ENCODE results near the gene PREP.
"Not testable (repeated sequence)": the region's sequence is repeated elsewhere in the genome, so short reads cannot be mapped to it uniquely, and the experiment has no call there.

PREP gene

DNA sequence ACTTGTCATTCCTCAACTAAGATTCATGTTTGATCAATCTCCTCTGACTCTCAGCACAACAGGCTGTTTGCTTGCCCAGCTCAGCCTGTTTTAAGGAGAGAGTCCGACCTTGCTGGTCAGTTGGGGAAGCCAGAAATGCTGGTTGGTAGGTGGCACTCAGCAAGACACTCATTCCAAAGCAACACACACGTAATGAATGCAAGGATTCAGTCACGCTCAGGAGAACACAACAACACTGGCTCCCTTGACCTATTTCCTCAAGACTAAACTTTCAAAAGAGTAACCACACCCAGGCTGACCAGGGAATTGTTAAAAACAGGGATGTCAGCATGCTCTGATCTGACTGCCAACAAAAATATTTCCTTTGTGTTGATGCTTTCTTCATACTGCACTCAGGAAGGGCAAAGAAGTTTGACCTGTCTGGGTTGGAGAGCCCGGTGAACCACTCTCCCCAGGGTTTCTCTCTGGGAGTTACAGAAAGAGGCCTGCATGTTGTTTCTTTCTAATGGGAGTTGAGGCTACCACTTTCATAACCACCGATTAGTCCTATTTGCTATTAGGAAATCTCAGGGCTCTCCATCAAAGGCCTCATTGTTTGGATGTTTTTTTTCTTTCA, 25.6 kb upstream of the PREP start:
- Histone ChIP-seq H2AFZ (ENCODE audit: low read length) (0 out of 2 replicates have a peak overlapping the region, but pooled peaks have one; percentile 14), H3F3A (ENCODE audit: low read depth) (no peaks in the 10 kb centered on the region), H3K9me2 (replicated peaks; ENCODE audit: low read depth, low read length) (no peaks in the 10 kb centered on the region), H3K4me3 (ENCODE audit: low read length, poor library complexity, severe bottlenecking) (no peak overlapping the region), H3K36me3 (ENCODE audit: insufficient read depth, low read length) (no peaks in the 10 kb centered on the region), H3K4me2 (ENCODE audit: low read depth, low read length, poor library complexity, severe bottlenecking) (no peak overlapping the region), H3K4me1 (ENCODE audit: insufficient read depth, low read length, poor library complexity, severe bottlenecking) (peaks cover 7% of the 10 kb centered on the region), H3K79me2 (ENCODE audit: insufficient read depth, low read length) (no peaks in the 10 kb centered on the region), H3K9me3 (ENCODE audit: insufficient read depth, low read depth, low read length) (no peaks in the 10 kb centered on the region), H3K27me3 (ENCODE audit: insufficient read depth, low read length, poor library complexity, severe bottlenecking) (no peaks in the 10 kb centered on the region), H4K20me1 (ENCODE audit: insufficient read depth, low read length, poor library complexity, severe bottlenecking) (no peaks in the 10 kb centered on the region), H3K9ac (ENCODE audit: low read depth, low read length, poor library complexity, severe bottlenecking) (no peak overlapping the region)
- TF ChIP-seq, protein P1, sequence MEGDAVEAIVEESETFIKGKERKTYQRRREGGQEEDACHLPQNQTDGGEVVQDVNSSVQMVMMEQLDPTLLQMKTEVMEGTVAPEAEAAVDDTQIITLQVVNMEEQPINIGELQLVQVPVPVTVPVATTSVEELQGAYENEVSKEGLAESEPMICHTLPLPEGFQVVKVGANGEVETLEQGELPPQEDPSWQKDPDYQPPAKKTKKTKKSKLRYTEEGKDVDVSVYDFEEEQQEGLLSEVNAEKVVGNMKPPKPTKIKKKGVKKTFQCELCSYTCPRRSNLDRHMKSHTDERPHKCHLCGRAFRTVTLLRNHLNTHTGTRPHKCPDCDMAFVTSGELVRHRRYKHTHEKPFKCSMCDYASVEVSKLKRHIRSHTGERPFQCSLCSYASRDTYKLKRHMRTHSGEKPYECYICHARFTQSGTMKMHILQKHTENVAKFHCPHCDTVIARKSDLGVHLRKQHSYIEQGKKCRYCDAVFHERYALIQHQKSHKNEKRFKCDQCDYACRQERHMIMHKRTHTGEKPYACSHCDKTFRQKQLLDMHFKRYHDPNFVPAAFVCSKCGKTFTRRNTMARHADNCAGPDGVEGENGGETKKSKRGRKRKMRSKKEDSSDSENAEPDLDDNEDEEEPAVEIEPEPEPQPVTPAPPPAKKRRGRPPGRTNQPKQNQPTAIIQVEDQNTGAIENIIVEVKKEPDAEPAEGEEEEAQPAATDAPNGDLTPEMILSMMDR (conservative IDR thresholded peaks at IDR 0.05; ENCODE audit: low read length), result no peak
- TF ChIP-seq EZH2phosphoT487 (IDR thresholded peaks at IDR 0.05; ENCODE audit: borderline replicate concordance), result no peak

DNA sequence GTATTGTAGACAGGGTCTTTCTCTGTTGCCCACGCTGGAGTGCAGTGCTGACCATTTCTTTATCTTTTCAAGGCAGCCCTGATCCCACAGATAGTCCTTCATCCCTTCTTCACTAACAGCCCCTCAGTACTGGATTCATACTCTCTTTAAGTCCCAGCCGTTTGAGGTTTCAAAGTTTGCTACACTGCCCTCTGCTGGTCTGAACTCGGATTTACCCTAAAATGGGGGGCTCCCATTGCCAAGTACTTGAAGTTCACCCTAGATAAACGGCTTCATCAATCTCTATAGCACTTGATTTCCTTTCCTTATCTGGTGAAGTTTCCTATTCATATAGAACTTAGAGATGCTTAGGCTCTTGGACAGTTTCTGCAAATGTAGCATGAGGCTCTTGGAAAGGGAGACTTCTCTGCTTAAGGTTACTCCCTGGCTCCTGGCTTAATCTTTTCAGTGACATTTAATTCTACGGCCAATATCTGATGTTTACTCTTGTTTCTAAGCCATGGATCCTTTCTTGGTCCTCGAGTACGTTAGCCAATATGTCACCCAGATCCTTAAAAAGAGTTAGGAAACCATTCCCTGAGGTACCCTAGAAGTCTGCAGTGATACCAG, 21.4 kb upstream of the PREP start:
- Histone ChIP-seq H3K4me3 (ENCODE audit: low read length, poor library complexity, severe bottlenecking) (no peak overlapping the region), H3F3A (ENCODE audit: low read depth) (no peaks in the 10 kb centered on the region), H3K9me2 (replicated peaks; ENCODE audit: low read depth, low read length) (no peaks in the 10 kb centered on the region), H3K27me3 (ENCODE audit: insufficient read depth, low read length, poor library complexity, severe bottlenecking) (no peaks in the 10 kb centered on the region), H3K9me3 (ENCODE audit: insufficient read depth, low read depth, low read length) (no peaks in the 10 kb centered on the region), H2AFZ (ENCODE audit: low read length) (peak overlapping the region; percentile 67), H3K9ac (ENCODE audit: low read depth, low read length, poor library complexity, severe bottlenecking) (peak overlapping the region; percentile 9), H3K4me2 (ENCODE audit: low read depth, low read length, poor library complexity, severe bottlenecking) (no peak overlapping the region), H3K4me1 (ENCODE audit: insufficient read depth, low read length, poor library complexity, severe bottlenecking) (peaks cover 14% of the 10 kb centered on the region), H3K79me2 (ENCODE audit: insufficient read depth, low read length) (no peaks in the 10 kb centered on the region), H4K20me1 (ENCODE audit: insufficient read depth, low read length, poor library complexity, severe bottlenecking) (no peaks in the 10 kb centered on the region), H3K36me3 (ENCODE audit: insufficient read depth, low read length) (no peaks in the 10 kb centered on the region)
- TF ChIP-seq EZH2phosphoT487 (IDR thresholded peaks at IDR 0.05; ENCODE audit: borderline replicate concordance), result no peak
- TF ChIP-seq, protein P1 (conservative IDR thresholded peaks at IDR 0.05; ENCODE audit: low read length), result peak; percentile 84

DNA sequence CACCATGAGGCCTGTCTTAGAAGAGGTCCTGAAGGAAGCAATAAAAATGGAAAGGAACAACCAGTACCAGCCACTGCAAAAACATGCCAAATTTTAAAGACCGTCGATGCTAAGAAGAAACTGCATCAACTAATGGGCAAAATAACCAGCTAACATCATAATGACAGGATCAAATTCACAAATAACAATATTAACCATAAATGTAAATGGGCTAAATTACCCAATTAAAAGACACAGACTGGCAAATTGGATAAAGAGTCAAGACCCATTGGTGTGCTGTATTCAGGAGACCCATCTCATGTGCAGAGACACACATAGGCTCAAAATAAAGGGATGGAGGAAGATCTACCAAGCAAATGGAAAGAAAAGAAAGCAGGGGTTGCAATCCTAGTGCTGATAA, 14.1 kb upstream of the PREP start:
- H3K4me2 ChIP-seq (ENCODE audit: low read depth, low read length, poor library complexity, severe bottlenecking); H3K9me3 ChIP-seq (ENCODE audit: insufficient read depth, low read depth, low read length); H2AFZ ChIP-seq (ENCODE audit: low read length); H3K9me2 ChIP-seq (replicated peaks; ENCODE audit: low read depth, low read length); H3K4me3 ChIP-seq (ENCODE audit: low read length, poor library complexity, severe bottlenecking); H3K36me3 ChIP-seq (ENCODE audit: insufficient read depth, low read length); H3K9ac ChIP-seq (ENCODE audit: low read depth, low read length, poor library complexity, severe bottlenecking); H4K20me1 ChIP-seq (ENCODE audit: insufficient read depth, low read length, poor library complexity, severe bottlenecking); H3F3A ChIP-seq (ENCODE audit: low read depth); H3K79me2 ChIP-seq (ENCODE audit: insufficient read depth, low read length); H3K4me1 ChIP-seq (ENCODE audit: insufficient read depth, low read length, poor library complexity, severe bottlenecking); H3K27me3 ChIP-seq (ENCODE audit: insufficient read depth, low read length, poor library complexity, severe bottlenecking): not testable (repeated sequence)

DNA sequence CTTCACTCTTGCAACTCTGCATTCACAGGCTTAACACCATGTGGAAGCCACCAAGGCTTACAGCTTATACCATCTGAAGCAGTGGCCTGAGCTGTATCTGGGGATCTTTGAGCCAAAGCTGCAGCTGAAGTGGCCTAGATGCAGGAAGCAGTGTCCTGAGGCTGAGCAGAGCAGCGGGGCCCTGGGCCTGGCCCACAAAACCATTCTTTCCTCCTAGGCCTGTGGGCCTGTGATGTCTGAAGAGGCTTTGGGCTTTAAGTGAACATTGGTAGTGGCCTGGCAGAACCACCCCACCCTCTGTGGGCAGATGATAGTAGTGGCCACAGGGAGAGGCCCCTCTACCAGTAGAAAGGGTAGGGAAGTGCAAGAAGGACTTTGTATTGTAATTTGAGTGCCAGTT, 6.9 kb upstream of the PREP start:
- H3K9ac ChIP-seq (ENCODE audit: low read depth, low read length, poor library complexity, severe bottlenecking), result no peak overlapping the region
- H3K4me1 ChIP-seq (ENCODE audit: insufficient read depth, low read length, poor library complexity, severe bottlenecking), result no peaks in the 10 kb centered on the region
- no peaks in the 10 kb centered on the region for H3K79me2 ChIP-seq (ENCODE audit: insufficient read depth, low read length)
- no peak for TF ChIP-seq EZH2phosphoT487 (IDR thresholded peaks at IDR 0.05; ENCODE audit: borderline replicate concordance)
- TF ChIP-seq, protein P1 (conservative IDR thresholded peaks at IDR 0.05; ENCODE audit: low read length), result no peak
- no peak overlapping the region for H3K4me2 ChIP-seq (ENCODE audit: low read depth, low read length, poor library complexity, severe bottlenecking)
- H3F3A ChIP-seq (ENCODE audit: low read depth), result no peaks in the 10 kb centered on the region
- no peak overlapping the region for H2AFZ ChIP-seq (ENCODE audit: low read length)
- no peak overlapping the region for H3K4me3 ChIP-seq (ENCODE audit: low read length, poor library complexity, severe bottlenecking)
- peaks cover 7% of the 10 kb centered on the region; the same call in 1 of the 2 replicates for H3K9me3 ChIP-seq (ENCODE audit: insufficient read depth, low read depth, low read length)
- H3K27me3 ChIP-seq (ENCODE audit: insufficient read depth, low read length, poor library complexity, severe bottlenecking), result no peaks in the 10 kb centered on the region
- no peaks in the 10 kb centered on the region for H3K9me2 ChIP-seq (replicated peaks; ENCODE audit: low read depth, low read length)
- H3K36me3 ChIP-seq (ENCODE audit: insufficient read depth, low read length), result no peaks in the 10 kb centered on the region
- H4K20me1 ChIP-seq (ENCODE audit: insufficient read depth, low read length, poor library complexity, severe bottlenecking), result no peaks in the 10 kb centered on the region
